GM15510 (cell line): ENCODE measurements around the gene MYD88.

ENCODE experiments used
- POLR2A ChIP-seq: IDR thresholded peaks from 3 replicates; pipeline ENCODE4 v1.6.1; 2011; ENCODE audit warnings: borderline replicate concordance; ENCODE audit not compliant: insufficient read length; ENCODE audit errors: extremely low read depth

The MYD88 gene

GRCh38 chr3:38127611-38128302 is 10.7 kb upstream of the MYD88 start:
- TF ChIP-seq POLR2A = no peak

- TF ChIP-seq POLR2A = no peak
These were observed 10.2 kb upstream of the MYD88 start for GRCh38 chr3:38128303-38128655.

- TF ChIP-seq POLR2A = no peak
These were observed 9.4 kb upstream of the MYD88 start for GRCh38 chr3:38129058-38129457.

- no peak for TF ChIP-seq POLR2A
These were observed 7.8 kb upstream of the MYD88 start for GRCh38 chr3:38130631-38131065.

GRCh38 chr3:38131621-38132369 is 6.7 kb upstream of the MYD88 start:
- no peak for TF ChIP-seq POLR2A

GRCh38 chr3:38133209-38133556 is 5.3 kb upstream of the MYD88 start:
- no peak for TF ChIP-seq POLR2A

GRCh38 chr3:38133557-38134405 is 4.7 kb upstream of the MYD88 start:
- no peak for TF ChIP-seq POLR2A

GRCh38 chr3:38136393-38136776 is 2.1 kb upstream of the MYD88 start:
- no peak for TF ChIP-seq POLR2A

- peak; percentile 82 for TF ChIP-seq POLR2A
These were observed 1.5 kb upstream of the MYD88 start, which contains the start of gene ACAA1 for GRCh38 chr3:38136777-38137614. ACAA1 (minus strand) TSS chr3:38137127; CDS start chr3:38137035, 92 bp downstream.

- TF ChIP-seq POLR2A = no peak
These were observed 679 bp upstream of the MYD88 start for GRCh38 chr3:38137615-38138348.

- TF ChIP-seq POLR2A = no peak
These were observed 730 bp downstream of the MYD88 start for GRCh38 chr3:38139191-38139590.

- no peak for TF ChIP-seq POLR2A
These were observed 1.2 kb downstream of the MYD88 start for GRCh38 chr3:38139652-38140051.

- TF ChIP-seq POLR2A = no peak
These were observed 2.1 kb downstream of the MYD88 start for GRCh38 chr3:38140326-38141172.

GRCh38 chr3:38141173-38141951 is 2.9 kb downstream of the MYD88 start:
- no peak for TF ChIP-seq POLR2A
